Smooth muscle cell (in vitro differentiated cells): ENCODE data around the gene TANGO6. TPM values are rescaled to one million over a fixed set of nuclear protein-coding genes. Genes with fewer than 3 reads are reported as not detected.

ENCODE experiments used
- DNase-seq: peaks from one replicate; lab custom pipeline; 2025; ENCODE audit not compliant: unreplicated experiment; lab: John Stamatoyannopoulos, UW
- H2AFZ ChIP-seq: fragments of 200-600 bp; sonication (generic); 2 replicates; pipeline ENCODE4 v1.6.0; 2016; ENCODE audit warnings: antibody characterized with exemption, low read depth, mild to moderate bottlenecking
- H3F3A ChIP-seq: fragments of 200-600 bp; sonication (generic); 2 replicates; pipeline ENCODE4 v1.6.0; 2017; ENCODE audit warnings: antibody characterized with exemption, low read depth
- H3K27ac ChIP-seq: fragments of 200-600 bp; sonication (generic); 2 replicates; pipeline ENCODE4 v1.5.1; 2016; ENCODE audit warnings: low read depth, mild to moderate bottlenecking
- H3K27me3 ChIP-seq: fragments of 200-600 bp; sonication (generic); 2 replicates; pipeline ENCODE4 v1.6.1; 2016; ENCODE audit warnings: low read depth, mild to moderate bottlenecking
- H3K36me3 ChIP-seq: fragments of 200-600 bp; sonication (generic); 2 replicates; pipeline ENCODE4 v1.5.1; 2016; ENCODE audit warnings: low read depth
- H3K4me1 ChIP-seq: fragments of 200-600 bp; sonication (generic); 2 replicates; pipeline ENCODE4 v1.5.1; 2016; ENCODE audit warnings: low read depth
- H3K4me2 ChIP-seq: fragments of 200-600 bp; sonication (generic); 2 replicates; pipeline ENCODE4 v1.6.0; 2016; ENCODE audit warnings: mild to moderate bottlenecking
- H3K4me3 ChIP-seq: fragments of 200-600 bp; sonication (generic); 2 replicates; pipeline ENCODE4 v1.5.1; 2016; ENCODE audit warnings: mild to moderate bottlenecking
- H3K79me2 ChIP-seq: fragments of 200-600 bp; sonication (generic); 2 replicates; pipeline ENCODE4 v1.6.0; 2016; ENCODE audit warnings: low read depth, mild to moderate bottlenecking
- H3K9ac ChIP-seq: fragments of 200-600 bp; sonication (generic); 2 replicates; pipeline ENCODE4 v1.6.0; 2016; ENCODE audit warnings: low read depth
- H3K9me3 ChIP-seq: fragments of 200-600 bp; sonication (generic); replicated peaks from 2 replicates; pipeline ENCODE4 v1.5.1; 2016; ENCODE audit warnings: low read depth
- H4K20me1 ChIP-seq: fragments of 200-600 bp; sonication (generic); 2 replicates; pipeline ENCODE4 v1.6.0; 2016; ENCODE audit warnings: low read depth
- WGBS: methylation state at CpG from one replicate; pipeline ENCODE4 v1.1.7; 2016; ENCODE audit warnings: low lambda C conversion rate; 5-methylcytosine and 5-hydroxymethylcytosine counted together
- polyA plus RNA-seq: library from polyadenylated mRNA; unstranded; fragments of >200 nt; fragmentation: Nextera tagmentation; extraction: Ambion mirVana; gene quantifications from 2 replicates; pipeline ENCODE4 v1.2.1, GENCODE V29; 2016
- total RNA-seq: library from RNA; depleted of rRNA; stranded (reverse); fragments of >200 nt; gene quantifications from 2 replicates; pipeline ENCODE4 v1.2.3, GENCODE V29; 2014
- TF ChIP-seq, protein P1 (sequence below): fragments of 200-600 bp; sonication (generic); IDR thresholded peaks from 2 replicates; pipeline ENCODE4 v1.5.1; 2017; ENCODE audit warnings: borderline replicate concordance, mild to moderate bottlenecking, antibody characterized with exemption; ENCODE audit not compliant: insufficient read depth, poor library complexity, severe bottlenecking

The TANGO6 gene
- total and polyA plus RNA-seq, 2 experiments from 2014 or later, result 4.5 to 5.2 TPM

- Histone ChIP-seq H3K9ac (no peak overlapping the region), H3F3A (no peaks in the 10 kb centered on the region), H3K27ac (no peak overlapping the region), H3K9me3 (no peaks in the 10 kb centered on the region), H3K36me3 (no peaks in the 10 kb centered on the region), H2AFZ (no peak overlapping the region), H3K4me2 (no peak overlapping the region), H3K4me1 (peaks cover 14% of the 10 kb centered on the region), H3K79me2 (no peaks in the 10 kb centered on the region), H3K4me3 (no peak overlapping the region), H3K27me3 (no peaks in the 10 kb centered on the region), H4K20me1 (no peaks in the 10 kb centered on the region)
- TF ChIP-seq, protein P1, sequence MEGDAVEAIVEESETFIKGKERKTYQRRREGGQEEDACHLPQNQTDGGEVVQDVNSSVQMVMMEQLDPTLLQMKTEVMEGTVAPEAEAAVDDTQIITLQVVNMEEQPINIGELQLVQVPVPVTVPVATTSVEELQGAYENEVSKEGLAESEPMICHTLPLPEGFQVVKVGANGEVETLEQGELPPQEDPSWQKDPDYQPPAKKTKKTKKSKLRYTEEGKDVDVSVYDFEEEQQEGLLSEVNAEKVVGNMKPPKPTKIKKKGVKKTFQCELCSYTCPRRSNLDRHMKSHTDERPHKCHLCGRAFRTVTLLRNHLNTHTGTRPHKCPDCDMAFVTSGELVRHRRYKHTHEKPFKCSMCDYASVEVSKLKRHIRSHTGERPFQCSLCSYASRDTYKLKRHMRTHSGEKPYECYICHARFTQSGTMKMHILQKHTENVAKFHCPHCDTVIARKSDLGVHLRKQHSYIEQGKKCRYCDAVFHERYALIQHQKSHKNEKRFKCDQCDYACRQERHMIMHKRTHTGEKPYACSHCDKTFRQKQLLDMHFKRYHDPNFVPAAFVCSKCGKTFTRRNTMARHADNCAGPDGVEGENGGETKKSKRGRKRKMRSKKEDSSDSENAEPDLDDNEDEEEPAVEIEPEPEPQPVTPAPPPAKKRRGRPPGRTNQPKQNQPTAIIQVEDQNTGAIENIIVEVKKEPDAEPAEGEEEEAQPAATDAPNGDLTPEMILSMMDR, result no peak
- WGBS, result 87% methylated on average over 5 of the region's 5 CpGs
- DNase-seq, result no peak
Observed at GRCh38 chr16:68960910-68961309, 117.6 kb downstream of the TANGO6 start.

GRCh38 chr16:68961778-68962402 lies 118.6 kb downstream of the TANGO6 start:
- DNase-seq, result no peak
- H3K9ac ChIP-seq, result no peak overlapping the region

DNA sequence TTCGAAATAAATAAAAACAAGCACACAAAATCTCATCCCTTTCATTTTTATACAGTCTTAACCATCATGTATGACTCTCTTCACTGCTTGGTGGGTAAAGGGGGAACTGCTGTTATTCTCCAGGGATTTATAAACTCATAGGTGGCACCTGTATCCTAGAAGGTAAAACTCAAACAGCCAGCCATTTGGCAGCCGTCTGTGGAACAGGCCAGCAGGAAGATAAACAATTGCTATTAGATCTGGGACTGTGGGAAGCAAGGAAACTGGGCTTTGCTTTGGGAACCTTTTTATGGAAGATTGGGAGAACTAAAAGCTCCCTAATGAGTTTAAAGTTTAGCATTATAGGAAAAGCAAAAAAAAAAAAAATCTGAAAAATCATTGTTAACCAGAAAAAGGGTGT lies 126.0 kb downstream of the TANGO6 start:
- WGBS, result 95% methylated on average over 2 of the region's 2 CpGs
- Histone ChIP-seq H3F3A (no peaks in the 10 kb centered on the region), H3K27ac (no peak overlapping the region), H3K9ac (no peak overlapping the region), H3K4me3 (no peak overlapping the region), H3K4me2 (no peak overlapping the region), H4K20me1 (no peaks in the 10 kb centered on the region), H3K4me1 (peaks cover 19% of the 10 kb centered on the region), H3K27me3 (no peaks in the 10 kb centered on the region), H3K9me3 (no peaks in the 10 kb centered on the region), H2AFZ (no peak overlapping the region), H3K36me3 (no peaks in the 10 kb centered on the region), H3K79me2 (no peaks in the 10 kb centered on the region)
- no peak for DNase-seq
- TF ChIP-seq, protein P1, result no peak

More at GRCh38 chr16:68961778-68962402, 118.6 kb downstream of the TANGO6 start:
- H4K20me1 ChIP-seq, result no peaks in the 10 kb centered on the region
- H3K36me3 ChIP-seq, result no peaks in the 10 kb centered on the region
- H2AFZ ChIP-seq, result no peak overlapping the region
- H3K4me1 ChIP-seq, result peaks cover 14% of the 10 kb centered on the region
- H3K27ac ChIP-seq, result no peak overlapping the region
- H3K79me2 ChIP-seq, result no peaks in the 10 kb centered on the region
- 95% methylated on average over 4 of the region's 4 CpGs for WGBS
- no peak overlapping the region for H3K4me2 ChIP-seq
- no peaks in the 10 kb centered on the region for H3F3A ChIP-seq
- H3K27me3 ChIP-seq, result no peaks in the 10 kb centered on the region
- no peaks in the 10 kb centered on the region for H3K9me3 ChIP-seq
- H3K4me3 ChIP-seq, result no peak overlapping the region
- TF ChIP-seq, protein P1, result no peak

DNA sequence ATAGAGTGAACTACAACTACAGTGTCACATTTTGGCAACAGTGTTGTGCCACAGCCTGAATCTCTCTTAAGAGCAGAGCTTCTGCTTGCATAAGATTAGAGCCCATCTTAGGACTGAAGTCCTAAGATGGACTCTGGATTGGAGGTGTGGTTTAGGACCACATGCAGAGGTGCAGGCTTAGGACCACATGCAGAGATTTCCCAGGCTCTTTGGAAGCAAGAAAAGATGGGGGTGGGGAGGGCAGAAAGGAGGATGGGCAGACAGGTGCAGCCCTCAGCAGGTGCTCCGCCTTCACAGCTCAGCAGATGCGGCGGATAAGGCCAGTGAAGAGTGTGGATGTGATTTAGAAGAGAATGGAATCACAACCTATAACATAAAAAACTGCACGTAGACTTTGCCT lies 128.7 kb downstream of the TANGO6 start:
- TF ChIP-seq, protein P1, result no peak
- Histone ChIP-seq H3F3A (no peaks in the 10 kb centered on the region), H2AFZ (no peak overlapping the region), H3K4me2 (no peak overlapping the region), H3K79me2 (no peaks in the 10 kb centered on the region), H3K36me3 (no peaks in the 10 kb centered on the region), H3K9ac (no peak overlapping the region), H3K9me3 (no peaks in the 10 kb centered on the region), H3K4me1 (peaks cover 19% of the 10 kb centered on the region), H3K27me3 (no peaks in the 10 kb centered on the region), H3K27ac (no peak overlapping the region), H3K4me3 (no peak overlapping the region), H4K20me1 (no peaks in the 10 kb centered on the region)
- no peak for DNase-seq
- 86% methylated on average over 4 of the region's 4 CpGs for WGBS
